ENCODE measurements around the gene MYBPH.

Gene MYBPH

GRCh38 chr1:203200916-203201315 lies 25.3 kb upstream of the MYBPH start:
- no peak for DNase-seq (ENCODE audit: low read depth in 2 of 2)

- DNase-seq (ENCODE audit: low read depth in 2 of 2), result peak; percentile 17 to 25
Observed at GRCh38 chr1:203199816-203200571, 24.4 kb upstream of the MYBPH start.

GRCh38 chr1:203199481-203199815 lies 23.8 kb upstream of the MYBPH start:
- no peak for DNase-seq (ENCODE audit: low read depth in 2 of 2)

GRCh38 chr1:203199002-203199401 lies 23.4 kb upstream of the MYBPH start:
- DNase-seq (ENCODE audit: low read depth in 2 of 2), result no peak

- DNase-seq (ENCODE audit: low read depth in 2 of 2), result peak; percentile 57 to 62
Observed at GRCh38 chr1:203197625-203198024, 22.0 kb upstream of the MYBPH start.

- DNase-seq (ENCODE audit: low read depth in 2 of 2), result no peak
Observed at GRCh38 chr1:203196371-203196770, 20.7 kb upstream of the MYBPH start.

GRCh38 chr1:203190949-203191348 lies 15.3 kb upstream of the MYBPH start:
- DNase-seq (ENCODE audit: low read depth in 2 of 2), result no peak

- DNase-seq (ENCODE audit: low read depth in 2 of 2), result no peak
Observed at GRCh38 chr1:203189951-203190352, 14.3 kb upstream of the MYBPH start.

- no peak for DNase-seq (ENCODE audit: low read depth in 2 of 2)
Observed at GRCh38 chr1:203188686-203189232, 13.1 kb upstream of the MYBPH start.

GRCh38 chr1:203187689-203188264 lies 12.2 kb upstream of the MYBPH start:
- no peak for DNase-seq (ENCODE audit: low read depth in 2 of 2)

- no peak for DNase-seq (ENCODE audit: low read depth in 2 of 2)
Observed at GRCh38 chr1:203187304-203187685, 11.7 kb upstream of the MYBPH start.

- DNase-seq (ENCODE audit: low read depth in 2 of 2), result no peak
Observed at GRCh38 chr1:203186446-203187303, 11.0 kb upstream of the MYBPH start, which contains the start of gene CHI3L1. Gene CHI3L1, minus strand, starts transcription at chr1:203186704. Its CDS starts 81 bp downstream, at chr1:203186623.

- no peak for DNase-seq (ENCODE audit: low read depth in 2 of 2)
Observed at GRCh38 chr1:203186091-203186445, 10.4 kb upstream of the MYBPH start.

- no peak for DNase-seq (ENCODE audit: low read depth in 2 of 2)
Observed at GRCh38 chr1:203185585-203185984, 10.0 kb upstream of the MYBPH start.

GRCh38 chr1:203185061-203185461 lies 9.4 kb upstream of the MYBPH start:
- DNase-seq (ENCODE audit: low read depth in 2 of 2), result no peak

- DNase-seq (ENCODE audit: low read depth in 2 of 2), result no peak
Observed at GRCh38 chr1:203184467-203184866, 8.8 kb upstream of the MYBPH start.

GRCh38 chr1:203183828-203184227 lies 8.2 kb upstream of the MYBPH start:
- DNase-seq (ENCODE audit: low read depth in 2 of 2), result no peak

GRCh38 chr1:203182387-203182953 lies 6.8 kb upstream of the MYBPH start:
- no peak for DNase-seq (ENCODE audit: low read depth in 2 of 2)

GRCh38 chr1:203181586-203182386 lies 6.2 kb upstream of the MYBPH start:
- no peak for DNase-seq (ENCODE audit: low read depth in 2 of 2)

GRCh38 chr1:203180611-203181330 lies 5.1 kb upstream of the MYBPH start:
- no peak for DNase-seq (ENCODE audit: low read depth in 2 of 2)

GRCh38 chr1:203179667-203180005 lies 4.0 kb upstream of the MYBPH start:
- DNase-seq (ENCODE audit: low read depth in 2 of 2), result no peak
